K562 (cell line): ENCODE measurements around the gene FBN1. TPM values are rescaled to one million over a fixed set of nuclear protein-coding genes. Genes with fewer than 3 reads are reported as not detected.

Source experiments
- ATAC-seq: fragments of 200-7000 bp; cut with Tn5 transposase; 3 replicates; pipeline ENCODE4 v1.9.1; 2020; ENCODE audit warnings: moderate library complexity
- BruUV-seq: library from RNA; stranded (reverse); fragments of 400-500 nt; replicated peaks from 2 replicates; lab custom pipeline; 2021; lab: Mats Ljungman, UMichigan
- CTCF ChIA-PET: fragments of 300-600 bp; formaldehyde crosslinking; extraction: SDS; loops from one replicate; lab custom pipeline; 2021; ENCODE audit warnings: low intra/inter-chr PET ratio; lab: Yijun Ruan, JAX
- POLR2A ChIA-PET: fragments of 300-600, 350-650 bp; sonication (Branson Sonifier 250); formaldehyde crosslinking; extraction: SDS; loops from one replicate; lab custom pipeline; 2021; ENCODE audit warnings: antibody characterized with exemption, inconsistent platforms; lab: Yijun Ruan, JAX
- DNase-seq, 4 experiments: peaks; one replicate each; pipeline versions ENCODE4 v3.0.0 to v3.0.0-alpha.2; 2011 to 2018; ENCODE audit warnings: low spot score in 3 of 4, mixed read lengths in 3 of 4; ENCODE audit errors: extremely low read depth in 1 of 4
- FAIRE-seq: peaks from 2 replicates; lab custom pipeline; 2011; peaks lifted over from hg19 to GRCh38; lab: Jason Lieb, UNC
- H2AFZ ChIP-seq: 2 replicates; pipeline ENCODE4 v1.6.0; 2011; ENCODE audit warnings: low read depth, low read length, control low read depth, inconsistent platforms
- H3K27ac ChIP-seq: fragments of 200-600 bp; 3 replicates; pipeline ENCODE4 v1.8.0; 2011; ENCODE audit warnings: low read depth, mild to moderate bottlenecking, control low read depth, inconsistent platforms, low read length, moderate library complexity, mixed read lengths; ENCODE audit errors: extremely low read depth
- H3K27me3 ChIP-seq, 2 experiments: fragments of 300-600 bp in 1 of 2; 2 replicates in 1 of 2; 3 replicates in 1 of 2; pipeline versions ENCODE4 v1.6.0 to v1.8.0; 2011; ENCODE audit warnings: inconsistent platforms in 2 of 2, low read length in 2 of 2, mild to moderate bottlenecking in 1 of 2, mixed read lengths in 1 of 2, moderate library complexity in 1 of 2; ENCODE audit not compliant: control insufficient read depth in 2 of 2, insufficient read depth in 2 of 2
- H3K36me3 ChIP-seq: fragments of 300-600 bp; 3 replicates; pipeline ENCODE4 v1.8.0; 2011; ENCODE audit warnings: mild to moderate bottlenecking, low read length, inconsistent platforms; ENCODE audit not compliant: control insufficient read depth, insufficient read depth
- H3K4me1 ChIP-seq, 2 experiments: fragments of 200-600 bp in 1 of 2; replicated peaks in 1 of 2; 2 replicates in 1 of 2; 3 replicates in 1 of 2; pipeline versions ENCODE4 v1.5.1 to v1.8.0; 2011; ENCODE audit warnings: inconsistent platforms in 2 of 2, low read length in 2 of 2, mild to moderate bottlenecking in 1 of 2, mixed read lengths in 1 of 2, moderate library complexity in 1 of 2; ENCODE audit not compliant: control insufficient read depth in 2 of 2, insufficient read depth in 2 of 2
- H3K4me2 ChIP-seq: 2 replicates; pipeline ENCODE4 v1.6.1; 2011; ENCODE audit warnings: low read length, control low read depth, inconsistent platforms, mixed read lengths; ENCODE audit not compliant: insufficient read depth
- H3K4me3 ChIP-seq: fragments of 200-600 bp; sonication (generic), shearing (Covaris generic); 2 replicates; pipeline ENCODE4 v1.5.1; 2016; ENCODE audit warnings: control low read depth, inconsistent platforms
- H3K79me2 ChIP-seq: fragments of 200-600 bp; 3 replicates; pipeline ENCODE4 v1.8.0; 2011; ENCODE audit warnings: low read length, inconsistent platforms; ENCODE audit not compliant: control insufficient read depth, insufficient read depth
- H3K9ac ChIP-seq, 2 experiments: 2 replicates each; pipeline versions ENCODE4 v1.6.0 to v1.6.1; 2011; ENCODE audit warnings: low read depth in 2 of 2, low read length in 2 of 2, control low read depth in 1 of 2, inconsistent platforms in 1 of 2, mild to moderate bottlenecking in 1 of 2, mixed read lengths in 1 of 2; ENCODE audit not compliant: insufficient read depth in 1 of 2
- H3K9me1 ChIP-seq: one replicate; pipeline ENCODE4 v1.6.0; 2011; ENCODE audit warnings: inconsistent platforms, mild to moderate bottlenecking, low read length, moderate library complexity; ENCODE audit not compliant: control insufficient read depth, insufficient read depth
- H3K9me3 ChIP-seq: replicated peaks from 2 replicates; pipeline ENCODE4 v1.5.1; 2011; ENCODE audit warnings: low read depth, low read length, inconsistent platforms; ENCODE audit not compliant: control insufficient read depth, insufficient read depth
- H4K20me1 ChIP-seq: replicated peaks from 2 replicates; pipeline ENCODE4 v1.6.1; 2011; ENCODE audit warnings: low read length, inconsistent platforms, mixed read lengths; ENCODE audit not compliant: control insufficient read depth, insufficient read depth
- ATF7 ChIP-seq: fragments of 450-650 bp; IDR thresholded peaks from 2 replicates; pipeline ENCODE4 v1.7.1; 2014; ENCODE audit warnings: mild to moderate bottlenecking, moderate library complexity
- BHLHE40 ChIP-seq: IDR thresholded peaks from 2 replicates; pipeline ENCODE4 v1.6.1; 2011; ENCODE audit warnings: low read length, improper control_type of control experiment
- CHCHD3 ChIP-seq: fragments of 250-450 bp; sonication (Bioruptor Pico); IDR thresholded peaks from 2 replicates; pipeline ENCODE4 v2.1.2; 2022; ENCODE audit warnings: mild to moderate bottlenecking
- EZH2 ChIP-seq: IDR thresholded peaks from 2 replicates; pipeline ENCODE4 v1.6.1; 2012; ENCODE audit warnings: low read depth, mild to moderate bottlenecking, inconsistent platforms, low read length, borderline replicate concordance
- MYBL2 ChIP-seq, 2 experiments: fragments of 450-650 bp in 1 of 2; sonication (generic) in 1 of 2; formaldehyde crosslinking in 1 of 2; IDR thresholded peaks; 2 replicates each; pipeline versions ENCODE4 v1.6.1 to v1.8.1; 2017 to 2022; ENCODE audit warnings: borderline replicate concordance in 1 of 2, inconsistent platforms in 1 of 2, low read depth in 1 of 2, mild to moderate bottlenecking in 1 of 2, missing genetic modification reagents in 1 of 2, moderate library complexity in 1 of 2
- NFXL1 ChIP-seq: fragments of 450-650 bp; formaldehyde crosslinking; IDR thresholded peaks from 2 replicates; pipeline ENCODE4 v1.4.0; 2021; ENCODE audit warnings: mild to moderate bottlenecking
- THAP7 ChIP-seq: fragments of 250-450 bp; sonication (Bioruptor Pico); IDR thresholded peaks from 2 replicates; pipeline ENCODE4 v1.5.0; 2021
- ZBTB49 ChIP-seq: sonication (generic); formaldehyde crosslinking; IDR thresholded peaks from 2 replicates; pipeline ENCODE4 v1.8.0; 2022; ENCODE audit warnings: missing genetic modification reagents, mild to moderate bottlenecking, borderline replicate concordance
- ZNF347 ChIP-seq: fragments of 450-650 bp; formaldehyde crosslinking; IDR thresholded peaks from 2 replicates; pipeline ENCODE4 v1.4.0; 2020; ENCODE audit warnings: low read depth, mild to moderate bottlenecking, moderate library complexity
- ZNF780A ChIP-seq: fragments of 250-450 bp; sonication (Bioruptor Pico); IDR thresholded peaks from 2 replicates; pipeline ENCODE4 v1.5.0; 2021; ENCODE audit warnings: mild to moderate bottlenecking
- WGBS: fragments of 100-300 bp; shearing (Covaris generic); methylation state at CpG from one replicate; pipeline ENCODE4 v1.1.6; 2016; ENCODE audit warnings: low coverage, mixed read lengths; ENCODE audit not compliant: insufficient coverage; ENCODE audit errors: missing lambda C conversion rate; 5-methylcytosine and 5-hydroxymethylcytosine counted together
- in situ Hi-C: fragments of 300-500 bp; cut with MboI; formaldehyde crosslinking; loops from 4 replicates; pipeline ENCODE4 v1.15.0; 2018; ENCODE audit warnings: inconsistent platforms, mixed read lengths
- intact Hi-C: fragments of 100-400 bp; cut with micrococcal nuclease; formaldehyde crosslinking; loops from 2 replicates; pipeline ENCODE4 v1.14.2; 2022
- polyA plus RNA-seq, 8 experiments: library from polyadenylated mRNA; depleted of rRNA in 4 of 8; stranded (reverse) in 5 of 8; unstranded in 3 of 8; fragments of >200 nt; fragmentation: Nextera tagmentation in 2 of 8; fragmentation: Illumina TruSeq in 1 of 8; extraction: Ambion mirVana in 2 of 8; extraction: Trizol in 1 of 8; gene quantifications; 2 replicates each; pipeline versions ENCODE4 v1.2.1 to v1.2.3, GENCODE V29; 2011 to 2014; ENCODE audit warnings: inconsistent platforms in 1 of 8, missing spikeins in 1 of 8
- total RNA-seq, 7 experiments: library from RNA; depleted of rRNA in 6 of 7; stranded (reverse); fragments of >200 nt in 6 of 7; fragmentation: Illumina TruSeq in 2 of 7; extraction: Trizol in 2 of 7; gene quantifications; 2 replicates each; pipeline versions ENCODE4 v1.2.1 to v1.2.3, GENCODE V29; 2011 to 2021; ENCODE audit warnings: low replicate concordance in 1 of 7
- TF ChIP-seq, protein P1 (sequence below): sonication (generic); formaldehyde crosslinking; IDR thresholded peaks from 2 replicates; pipeline ENCODE4 v1.8.1; 2023; ENCODE audit warnings: mild to moderate bottlenecking, missing genetic modification reagents
- TF ChIP-seq, protein P2 (sequence below): fragments of 250-450 bp; sonication (Bioruptor Pico); IDR thresholded peaks from 2 replicates; pipeline ENCODE4 v1.8.0; 2022; ENCODE audit warnings: inconsistent platforms, mild to moderate bottlenecking, moderate library complexity, borderline replicate concordance

Gene FBN1
- total and polyA plus RNA-seq, 9 of the 15 experiments (the other 6 are each of a cell fraction or from before 2014, with no cell fraction given) = 0.15 to 1.2 (median 0.60) TPM

DNA sequence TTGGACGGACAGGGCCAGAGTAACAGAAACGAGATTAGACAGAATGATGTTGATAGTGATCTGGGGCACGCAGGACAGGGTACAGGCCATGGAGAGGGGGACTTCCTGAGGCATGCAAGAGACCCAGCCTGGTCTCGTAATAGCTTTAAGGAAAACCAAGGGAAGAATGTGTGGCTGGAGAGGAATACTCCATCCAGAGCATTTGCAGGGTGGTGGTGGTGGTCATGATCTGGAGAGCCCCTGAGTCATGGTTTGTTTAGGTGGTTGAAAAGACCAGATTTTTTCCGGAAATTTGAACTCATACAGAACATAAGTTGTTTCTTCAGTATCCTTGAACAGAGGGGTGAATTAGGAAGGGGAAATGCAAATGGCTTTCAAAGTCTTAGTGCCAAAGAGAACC lies 175.8 kb downstream of the FBN1 start:
- ChIA-PET POLR2A (no interaction called here), CTCF (no interaction called here)
- no peak for FAIRE-seq
- Histone ChIP-seq H3K9me1 (no peaks in the 10 kb centered on the region), H3K9me3 (no peaks in the 10 kb centered on the region), H2AFZ (no peak overlapping the region), H3K27ac (no peak overlapping the region), H3K9ac (no peak overlapping the region), H3K4me2 (no peak overlapping the region), H3K27me3 (no peaks in the 10 kb centered on the region), H3K4me1 (no peaks in the 10 kb centered on the region), H3K4me3 (no peak overlapping the region), H3K79me2 (no peaks in the 10 kb centered on the region), H4K20me1 (no peaks in the 10 kb centered on the region), H3K36me3 (no peaks in the 10 kb centered on the region)
- in situ Hi-C loops = no loop called here
- WGBS = 7% methylated on average over 5 of the region's 5 CpGs
- no peak for DNase-seq
- BruUV-seq = no TSS peak
- no peak for ATAC-seq
- TF ChIP-seq NFXL1 (CRISPR knock-in tag) (no peak), THAP7 (CRISPR knock-in tag) (no peak), ZNF347 (CRISPR knock-in tag) (no peak), ATF7 (no peak), MYBL2 (IDR thresholded peaks at IDR 0.05; ENCODE audit: low read depth) (no peak), MYBL2 (CRISPR knock-in tag; IDR thresholded peaks at IDR 0.05; ENCODE audit: borderline replicate concordance) (no peak), BHLHE40 (no peak), EZH2 (no peak), ZBTB49 (CRISPR knock-in tag) (no peak), CHCHD3 (CRISPR knock-in tag) (no peak), ZNF780A (CRISPR knock-in tag) (no peak)
- TF ChIP-seq, protein P1, sequence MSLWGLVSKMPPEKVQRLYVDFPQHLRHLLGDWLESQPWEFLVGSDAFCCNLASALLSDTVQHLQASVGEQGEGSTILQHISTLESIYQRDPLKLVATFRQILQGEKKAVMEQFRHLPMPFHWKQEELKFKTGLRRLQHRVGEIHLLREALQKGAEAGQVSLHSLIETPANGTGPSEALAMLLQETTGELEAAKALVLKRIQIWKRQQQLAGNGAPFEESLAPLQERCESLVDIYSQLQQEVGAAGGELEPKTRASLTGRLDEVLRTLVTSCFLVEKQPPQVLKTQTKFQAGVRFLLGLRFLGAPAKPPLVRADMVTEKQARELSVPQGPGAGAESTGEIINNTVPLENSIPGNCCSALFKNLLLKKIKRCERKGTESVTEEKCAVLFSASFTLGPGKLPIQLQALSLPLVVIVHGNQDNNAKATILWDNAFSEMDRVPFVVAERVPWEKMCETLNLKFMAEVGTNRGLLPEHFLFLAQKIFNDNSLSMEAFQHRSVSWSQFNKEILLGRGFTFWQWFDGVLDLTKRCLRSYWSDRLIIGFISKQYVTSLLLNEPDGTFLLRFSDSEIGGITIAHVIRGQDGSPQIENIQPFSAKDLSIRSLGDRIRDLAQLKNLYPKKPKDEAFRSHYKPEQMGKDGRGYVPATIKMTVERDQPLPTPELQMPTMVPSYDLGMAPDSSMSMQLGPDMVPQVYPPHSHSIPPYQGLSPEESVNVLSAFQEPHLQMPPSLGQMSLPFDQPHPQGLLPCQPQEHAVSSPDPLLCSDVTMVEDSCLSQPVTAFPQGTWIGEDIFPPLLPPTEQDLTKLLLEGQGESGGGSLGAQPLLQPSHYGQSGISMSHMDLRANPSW (CRISPR knock-in tag) = no peak
- TF ChIP-seq, protein P2, sequence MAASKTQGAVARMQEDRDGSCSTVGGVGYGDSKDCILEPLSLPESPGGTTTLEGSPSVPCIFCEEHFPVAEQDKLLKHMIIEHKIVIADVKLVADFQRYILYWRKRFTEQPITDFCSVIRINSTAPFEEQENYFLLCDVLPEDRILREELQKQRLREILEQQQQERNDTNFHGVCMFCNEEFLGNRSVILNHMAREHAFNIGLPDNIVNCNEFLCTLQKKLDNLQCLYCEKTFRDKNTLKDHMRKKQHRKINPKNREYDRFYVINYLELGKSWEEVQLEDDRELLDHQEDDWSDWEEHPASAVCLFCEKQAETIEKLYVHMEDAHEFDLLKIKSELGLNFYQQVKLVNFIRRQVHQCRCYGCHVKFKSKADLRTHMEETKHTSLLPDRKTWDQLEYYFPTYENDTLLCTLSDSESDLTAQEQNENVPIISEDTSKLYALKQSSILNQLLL = no peak
- intact Hi-C loops = no loop called here
